Central memory CD4-positive, alpha-beta T cell (primary cell): ENCODE data around the gene PDE8B.

Experiments
- DNase-seq: peaks from one replicate; pipeline ENCODE4 v3.0.0; 2022

The PDE8B gene

DNA sequence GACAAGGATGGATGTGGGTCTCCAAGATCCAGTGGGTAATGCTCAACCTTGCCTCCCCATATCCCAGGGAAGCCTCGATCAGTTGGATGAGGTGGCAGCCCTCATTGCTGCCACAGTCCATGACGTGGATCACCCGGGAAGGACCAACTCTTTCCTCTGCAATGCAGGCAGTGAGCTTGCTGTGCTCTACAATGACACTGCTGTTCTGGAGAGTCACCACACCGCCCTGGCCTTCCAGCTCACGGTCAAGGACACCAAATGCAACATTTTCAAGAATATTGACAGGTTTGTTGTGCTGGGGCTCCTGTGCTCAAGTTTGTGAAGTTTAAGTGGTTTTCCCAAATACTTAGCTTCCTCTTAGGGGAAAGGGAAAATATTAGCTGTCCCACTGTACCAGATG, 207.7 kb downstream of the PDE8B start:
- no peak for DNase-seq

DNA sequence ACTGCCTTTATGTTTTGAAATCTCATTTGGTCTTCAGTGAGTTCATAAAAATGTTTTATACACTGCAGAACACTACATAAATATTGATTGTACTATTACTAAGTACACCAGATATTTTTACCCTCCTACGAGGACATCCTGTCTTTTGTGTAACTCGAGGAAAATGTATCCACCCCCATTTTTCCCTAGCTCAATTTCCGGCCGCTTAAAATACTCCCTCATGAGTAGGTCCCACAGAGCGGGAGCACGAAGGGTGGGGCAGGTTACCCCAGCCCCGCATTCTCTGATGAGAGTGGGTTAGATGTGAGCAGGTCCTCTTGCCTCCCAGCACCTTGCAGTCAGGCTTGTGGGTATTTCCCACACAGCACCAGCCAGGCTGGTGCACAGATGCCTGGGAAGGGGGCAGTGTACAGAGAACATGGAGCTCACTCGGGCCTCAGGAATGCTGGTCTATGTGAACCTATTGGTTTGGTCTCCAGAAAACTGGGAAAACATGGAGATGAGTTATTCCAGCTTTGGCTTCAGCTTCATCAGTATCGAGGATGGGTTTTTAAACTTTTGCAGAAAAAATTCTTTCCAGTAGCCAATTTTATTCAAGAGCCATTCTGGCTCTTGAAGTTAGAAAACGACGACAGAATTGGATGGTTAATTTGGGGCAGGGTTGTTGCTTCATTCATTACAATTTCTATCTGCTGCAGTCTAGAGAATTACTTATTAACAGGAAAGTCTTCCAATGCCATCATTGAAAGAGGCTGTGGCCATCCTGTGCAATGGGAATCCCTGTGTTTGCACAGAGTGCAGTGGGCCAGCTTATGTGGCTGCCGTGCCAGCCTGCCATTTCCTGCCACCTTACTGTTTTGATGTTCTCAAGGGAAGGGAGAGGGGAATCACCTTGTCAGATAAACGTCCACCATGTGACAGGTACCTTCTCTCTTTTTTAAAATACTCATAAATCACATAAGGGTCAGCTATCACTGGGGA, 208.4 kb downstream of the PDE8B start:
- DNase-seq, result no peak

DNA sequence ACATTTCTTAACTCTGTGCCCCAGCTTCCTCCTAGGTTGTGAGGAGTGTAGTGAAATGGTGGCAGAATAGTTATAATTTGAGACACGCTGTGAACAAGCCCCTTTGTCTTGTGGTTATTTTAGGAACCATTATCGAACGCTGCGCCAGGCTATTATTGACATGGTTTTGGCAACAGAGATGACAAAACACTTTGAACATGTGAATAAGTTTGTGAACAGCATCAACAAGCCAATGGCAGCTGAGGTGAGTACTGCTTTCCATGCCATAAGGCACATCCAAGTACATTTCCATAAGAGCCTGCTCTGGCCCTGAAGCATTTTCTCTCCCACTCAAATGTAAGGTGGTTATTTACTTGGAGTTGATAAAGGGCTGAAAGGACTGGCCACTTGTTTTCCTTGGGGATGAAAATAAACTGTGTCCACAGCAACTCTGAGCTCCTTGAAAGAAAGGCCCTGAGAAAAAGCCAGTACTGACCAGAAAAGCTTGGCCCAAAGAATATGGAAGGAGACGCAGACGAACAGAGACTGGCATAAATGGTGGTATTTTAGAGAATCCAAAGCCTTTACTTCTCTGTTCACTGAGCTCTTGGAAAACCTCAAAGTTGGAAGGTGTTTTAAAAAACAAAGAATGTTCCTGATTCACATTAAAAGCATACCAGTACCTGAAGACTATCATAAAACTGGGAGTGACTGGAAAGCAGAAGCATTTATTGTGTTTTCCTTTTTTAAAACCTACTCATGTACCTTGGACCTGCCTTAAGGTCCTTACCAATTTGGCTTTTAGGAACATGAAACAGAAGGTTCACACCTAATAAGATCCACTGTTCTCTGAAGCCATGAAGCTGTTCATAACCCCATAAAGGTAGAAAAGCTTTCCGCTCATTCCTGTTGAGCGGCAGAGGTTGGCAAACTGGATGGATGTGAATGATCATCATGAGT, 209.4 kb downstream of the PDE8B start:
- no peak for DNase-seq

DNA sequence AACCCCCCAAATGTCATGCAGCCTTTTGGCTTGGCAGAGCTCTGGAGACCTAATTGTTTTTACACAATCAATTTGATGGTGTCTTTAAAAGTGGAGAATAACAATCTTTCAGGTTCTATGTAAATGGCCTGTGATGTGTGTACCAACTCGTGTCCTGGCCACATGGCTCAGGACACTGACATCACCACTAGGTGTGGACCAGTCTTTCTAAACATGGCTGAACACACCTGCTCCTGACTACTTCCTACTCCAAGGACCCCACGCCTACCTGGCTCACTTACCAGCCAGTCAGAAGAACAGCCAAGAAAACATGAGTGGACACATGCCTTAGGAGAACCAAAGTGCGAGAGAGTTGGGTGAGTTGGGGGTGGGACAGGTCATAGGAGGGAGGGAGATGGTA, 210.5 kb downstream of the PDE8B start:
- DNase-seq, result no peak

DNA sequence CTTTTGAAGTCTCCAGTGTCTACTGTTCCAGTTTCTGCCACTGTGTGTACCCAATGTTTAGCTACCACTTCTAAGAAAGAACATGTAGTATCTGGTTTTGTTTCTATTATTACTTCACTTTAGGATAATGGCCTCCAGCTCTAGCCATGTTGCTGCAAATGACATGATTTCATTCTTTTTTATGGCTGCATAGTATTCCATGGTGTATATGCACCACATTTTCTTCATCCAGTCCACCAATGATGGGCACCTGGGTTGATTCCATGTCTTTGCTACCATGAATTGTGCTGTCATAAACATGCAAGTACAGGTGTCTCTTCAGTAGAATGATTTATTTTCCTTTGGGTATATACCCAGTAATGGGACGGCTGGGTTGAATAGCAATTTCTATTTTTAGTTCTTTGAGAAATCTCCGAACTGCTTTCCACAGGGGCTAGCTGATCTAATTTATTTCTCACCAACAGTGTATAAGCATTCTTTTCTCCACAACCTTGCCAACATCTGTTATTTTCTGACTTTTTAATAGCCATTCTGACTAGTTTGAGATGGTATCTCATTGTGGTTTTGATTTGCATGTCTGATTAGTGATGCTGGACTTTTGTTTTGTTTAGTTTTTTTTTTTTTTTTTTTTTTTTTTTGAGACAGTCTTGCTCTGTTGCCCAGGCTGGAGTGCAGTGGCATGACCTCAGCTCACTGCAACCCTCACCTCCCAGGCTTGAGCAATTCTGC, 212.7 kb downstream of the PDE8B start:
- DNase-seq, result no peak

DNA sequence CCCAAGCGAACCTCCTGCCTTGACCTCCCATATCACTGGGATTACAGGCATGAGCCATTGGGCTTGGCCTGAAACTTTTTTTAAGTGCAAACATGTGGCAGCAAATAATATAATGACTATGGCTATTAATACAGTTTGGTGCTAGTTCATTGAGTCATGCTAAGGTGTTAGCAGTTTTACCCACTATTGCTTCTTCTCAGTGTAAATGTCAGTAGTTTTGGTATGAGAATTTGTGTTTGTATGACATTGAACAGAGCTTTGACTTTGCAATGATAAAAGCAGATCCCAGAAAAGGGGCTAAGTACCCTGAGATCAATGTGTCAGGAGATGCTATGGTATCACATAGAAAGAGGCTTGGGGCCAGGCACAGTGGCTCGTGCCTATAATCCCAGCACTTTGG, 214.4 kb downstream of the PDE8B start:
- no peak for DNase-seq

DNA sequence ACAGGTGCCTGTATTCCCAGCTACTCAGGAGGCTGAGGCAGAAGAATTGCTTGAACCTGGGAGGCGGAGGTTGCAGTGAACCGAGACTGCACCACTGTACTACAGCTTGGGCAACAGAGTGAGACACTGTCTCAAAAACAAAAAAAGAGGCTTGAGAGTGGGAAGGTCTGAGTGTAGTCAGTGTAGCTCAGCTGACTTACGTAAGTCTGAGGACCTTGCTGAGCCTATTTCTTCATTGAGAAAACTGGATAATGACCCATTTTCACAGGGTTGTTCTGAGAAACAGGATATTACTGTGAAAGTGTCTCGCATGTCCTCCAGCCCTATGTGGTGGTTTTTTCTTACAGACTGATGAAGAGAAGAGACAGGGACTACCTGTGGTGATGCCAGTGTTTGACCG, 214.9 kb downstream of the PDE8B start:
- no peak for DNase-seq

DNA sequence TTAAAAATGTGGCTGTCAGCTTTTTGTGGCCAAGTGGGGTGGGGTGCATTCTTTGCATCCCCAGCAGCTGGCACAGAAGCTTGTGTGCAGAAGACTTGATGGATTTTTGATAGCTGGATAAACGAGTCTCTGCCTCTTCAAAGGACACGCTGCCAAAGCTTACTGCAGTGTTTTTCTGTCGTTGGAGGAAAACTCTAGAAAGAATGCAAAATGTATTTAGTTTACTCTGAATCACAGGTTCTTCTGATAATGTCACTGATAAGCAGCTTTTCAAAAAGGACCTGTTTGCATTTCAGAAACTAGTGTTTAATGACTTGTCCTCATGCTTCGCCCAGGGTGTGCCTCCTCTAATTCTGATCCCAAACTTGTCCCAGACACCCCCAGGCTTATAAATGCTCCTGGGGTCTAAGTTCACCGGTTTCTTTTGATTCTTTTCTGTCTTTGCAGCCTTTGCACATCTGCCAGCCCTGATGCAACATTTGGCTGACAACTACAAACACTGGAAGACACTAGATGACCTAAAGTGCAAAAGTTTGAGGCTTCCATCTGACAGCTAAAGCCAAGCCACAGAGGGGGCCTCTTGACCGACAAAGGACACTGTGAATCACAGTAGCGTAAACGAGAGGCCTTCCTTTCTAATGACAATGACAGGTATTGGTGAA, 215.6 kb downstream of the PDE8B start:
- DNase-seq, result no peak

DNA sequence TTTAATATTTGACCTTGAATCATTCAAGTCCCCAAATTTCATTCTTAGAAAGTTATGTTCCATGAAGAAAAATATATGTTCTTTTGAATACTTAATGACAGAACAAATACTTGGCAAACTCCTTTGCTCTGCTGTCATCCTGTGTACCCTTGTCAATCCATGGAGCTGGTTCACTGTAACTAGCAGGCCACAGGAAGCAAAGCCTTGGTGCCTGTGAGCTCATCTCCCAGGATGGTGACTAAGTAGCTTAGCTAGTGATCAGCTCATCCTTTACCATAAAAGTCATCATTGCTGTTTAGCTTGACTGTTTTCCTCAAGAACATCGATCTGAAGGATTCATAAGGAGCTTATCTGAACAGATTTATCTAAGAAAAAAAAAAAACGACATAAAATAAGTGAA, 216.2 kb downstream of the PDE8B start:
- DNase-seq, result no peak

DNA sequence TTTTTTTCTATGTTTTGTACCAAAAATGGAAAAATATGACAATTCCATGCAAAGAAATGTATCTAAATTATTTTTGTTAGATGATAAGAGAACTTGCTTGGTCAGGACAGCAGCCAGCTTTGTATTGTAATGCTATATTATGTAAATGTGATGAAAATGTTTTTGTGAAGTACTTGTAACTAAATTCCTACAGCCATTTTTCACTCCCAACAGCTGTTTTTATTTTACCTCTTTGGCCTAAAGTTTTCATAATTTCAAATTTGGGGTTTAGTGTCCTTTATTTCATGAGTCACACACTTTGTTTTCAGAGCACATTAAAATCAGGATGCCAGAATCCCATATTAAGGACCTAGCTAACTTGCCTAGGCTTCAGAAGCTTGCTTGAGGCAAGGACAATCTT, 217.5 kb downstream of the PDE8B start:
- no peak for DNase-seq

DNA sequence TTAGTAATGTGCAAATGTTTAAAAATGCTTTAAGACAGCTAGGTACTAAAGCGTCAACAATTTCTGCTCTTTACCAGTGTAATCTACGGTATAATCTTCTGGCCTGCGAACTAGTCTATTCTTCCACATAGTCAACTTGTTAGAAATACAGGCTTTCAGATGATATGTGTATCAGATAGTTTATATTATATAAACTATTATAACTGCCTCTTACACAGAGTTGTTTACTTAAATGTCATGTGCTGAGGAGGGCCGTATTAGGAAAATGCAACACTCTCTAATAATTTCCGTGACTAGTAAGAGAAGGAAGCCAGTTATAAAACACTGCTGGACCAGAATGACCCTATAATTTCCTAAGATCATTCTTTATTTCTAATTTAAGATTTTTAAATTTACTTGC, 218.0 kb downstream of the PDE8B start:
- DNase-seq, result no peak

DNA sequence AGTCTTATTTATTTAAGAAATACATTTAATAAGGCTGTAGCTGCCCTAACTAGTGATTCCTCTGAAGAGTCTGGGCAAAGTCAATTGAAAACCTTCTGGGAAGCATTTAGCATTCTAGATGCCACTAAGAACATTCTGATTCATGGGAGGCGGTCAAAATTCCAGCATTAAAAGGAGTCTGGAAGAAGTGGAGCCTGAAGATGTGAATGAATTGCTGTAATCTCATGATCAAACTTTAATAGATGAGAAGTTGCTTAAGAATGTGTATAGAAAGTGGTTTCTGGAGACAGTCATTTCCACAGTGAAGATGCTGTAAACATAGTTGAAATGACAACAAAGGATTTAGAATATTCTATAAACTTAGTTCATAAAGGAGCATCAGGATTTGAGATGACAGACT, 220.2 kb downstream of the PDE8B start:
- DNase-seq, result no peak

DNA sequence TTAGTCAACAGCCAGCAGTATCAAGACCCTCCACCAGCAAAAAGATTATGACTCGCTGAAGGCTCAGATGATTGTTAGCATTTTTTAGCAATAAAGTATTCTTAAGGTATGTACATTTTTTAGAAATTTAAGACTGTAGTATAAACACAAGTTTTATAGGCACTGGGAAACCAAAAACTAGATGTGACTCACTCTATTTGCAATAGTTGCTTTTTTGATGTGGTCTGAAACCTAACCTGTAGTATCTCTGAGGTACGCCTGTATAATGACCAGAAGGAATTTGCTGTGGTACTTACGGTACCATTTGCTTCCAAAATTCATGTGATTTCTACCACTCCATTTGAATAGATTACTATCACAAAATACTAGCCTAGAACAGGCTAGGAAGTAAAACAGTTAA, 220.8 kb downstream of the PDE8B start:
- DNase-seq, result no peak

DNA sequence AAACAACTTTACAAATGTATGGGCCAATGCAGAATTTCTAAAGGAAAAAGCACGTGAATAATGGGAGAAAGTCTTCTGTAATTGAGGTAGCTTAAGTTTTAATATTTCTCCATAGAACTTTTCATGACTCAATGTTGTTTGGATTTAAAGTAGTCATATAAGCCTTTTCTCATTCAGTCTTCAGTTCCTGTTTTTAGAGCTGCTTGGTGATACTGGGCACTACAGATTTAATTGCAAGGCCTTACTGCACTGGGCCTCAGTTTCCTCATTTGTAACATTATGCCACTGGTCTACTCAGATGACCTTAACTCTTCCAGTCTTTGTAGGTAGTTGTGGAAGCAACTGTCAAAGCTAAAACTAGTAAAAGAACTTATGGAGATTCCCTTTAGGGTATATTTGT, 221.2 kb downstream of the PDE8B start:
- no peak for DNase-seq

DNA sequence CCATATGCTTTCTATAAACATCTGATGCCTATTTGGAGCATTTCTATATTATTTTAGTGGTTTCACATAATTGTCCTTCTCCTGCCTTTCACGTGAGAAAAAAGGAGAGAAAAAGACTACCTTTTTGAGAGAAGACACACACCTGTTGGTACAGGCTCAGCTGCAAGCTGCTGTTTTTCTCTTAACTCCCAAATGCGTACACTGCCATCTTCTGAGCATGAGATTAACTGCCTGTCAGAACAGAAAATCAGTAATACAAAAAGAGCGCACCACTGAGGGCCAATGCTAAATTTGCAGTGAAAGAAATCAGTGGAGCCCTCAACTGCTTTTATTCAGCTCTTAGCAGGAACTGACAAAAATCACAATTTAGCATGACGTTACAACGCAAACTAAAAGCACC, 226.7 kb downstream of the PDE8B start:
- DNase-seq, result no peak

DNA sequence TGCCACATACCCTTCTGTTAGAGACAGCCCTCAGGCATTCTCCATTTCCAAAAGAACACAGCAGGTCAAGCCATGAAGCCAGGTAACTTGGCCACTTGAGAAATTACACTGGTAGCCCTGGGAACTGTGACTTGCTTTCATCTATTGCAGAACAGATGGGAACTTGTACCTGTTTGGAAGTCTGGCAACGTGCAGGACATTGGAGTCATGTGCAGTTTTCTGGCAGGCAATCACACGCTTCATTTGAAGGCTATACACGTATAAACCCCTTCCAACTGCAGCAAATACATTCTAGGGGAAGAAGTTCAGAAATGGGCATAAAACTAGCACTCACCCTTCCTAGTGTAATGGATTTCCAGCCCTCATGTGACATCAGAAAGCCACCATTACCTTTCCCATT, 227.6 kb downstream of the PDE8B start:
- DNase-seq, result no peak

DNA sequence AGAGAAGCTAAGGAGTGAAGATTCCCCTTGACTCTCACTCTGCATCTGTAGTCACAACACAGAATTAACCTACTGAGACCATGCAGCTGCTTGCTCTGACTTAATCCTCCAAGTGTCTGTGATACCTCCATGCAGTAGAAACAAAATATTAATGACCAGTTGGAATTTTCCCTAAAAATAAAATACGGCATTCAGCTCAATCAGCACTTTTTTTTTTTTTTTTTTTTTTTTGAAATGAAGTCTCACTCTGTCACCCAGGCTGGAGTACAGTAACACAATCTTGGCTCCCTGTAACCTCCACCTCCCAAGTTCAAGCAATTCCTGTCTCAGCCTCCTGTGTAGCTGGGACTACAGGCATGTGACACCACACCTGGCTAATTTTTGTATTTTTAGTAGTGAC, 233.2 kb downstream of the PDE8B start:
- DNase-seq, result no peak

DNA sequence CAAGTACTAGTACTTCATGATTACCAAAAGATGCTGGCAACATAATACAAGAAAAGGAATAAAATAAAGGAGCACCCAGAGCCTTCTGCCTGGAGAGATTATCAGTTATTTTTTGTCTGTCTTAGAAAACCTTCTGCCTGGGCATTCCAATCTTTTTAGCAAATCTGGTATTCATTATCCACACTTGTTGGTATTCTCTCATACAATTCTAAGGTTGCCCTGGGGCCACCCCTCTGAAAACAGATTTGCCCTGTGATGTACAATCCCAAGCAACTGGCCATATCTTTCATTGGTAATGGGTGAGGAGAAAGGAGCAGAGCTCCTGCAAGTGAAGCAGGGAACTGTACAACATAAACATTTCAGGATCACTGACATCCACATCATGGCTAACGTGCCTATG, 233.9 kb downstream of the PDE8B start:
- no peak for DNase-seq

DNA sequence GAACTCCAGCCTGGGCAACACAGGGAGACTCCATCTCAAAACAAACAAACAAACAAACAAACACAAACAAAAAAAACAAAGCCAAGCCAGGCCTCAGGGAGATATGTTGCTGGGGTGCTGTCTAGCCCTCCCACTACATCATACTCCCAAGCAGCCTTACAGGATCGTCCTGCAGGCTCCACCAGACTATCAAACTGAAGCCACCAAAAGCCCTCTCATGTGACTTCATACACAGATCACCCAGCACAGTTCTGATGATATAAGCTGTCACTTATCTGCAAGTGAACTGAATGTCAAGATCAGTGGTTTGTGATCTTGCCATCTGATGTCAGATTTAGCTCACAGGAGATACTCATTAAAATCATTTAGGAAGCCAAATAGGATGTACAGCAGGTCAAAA, 238.4 kb downstream of the PDE8B start:
- no peak for DNase-seq

DNA sequence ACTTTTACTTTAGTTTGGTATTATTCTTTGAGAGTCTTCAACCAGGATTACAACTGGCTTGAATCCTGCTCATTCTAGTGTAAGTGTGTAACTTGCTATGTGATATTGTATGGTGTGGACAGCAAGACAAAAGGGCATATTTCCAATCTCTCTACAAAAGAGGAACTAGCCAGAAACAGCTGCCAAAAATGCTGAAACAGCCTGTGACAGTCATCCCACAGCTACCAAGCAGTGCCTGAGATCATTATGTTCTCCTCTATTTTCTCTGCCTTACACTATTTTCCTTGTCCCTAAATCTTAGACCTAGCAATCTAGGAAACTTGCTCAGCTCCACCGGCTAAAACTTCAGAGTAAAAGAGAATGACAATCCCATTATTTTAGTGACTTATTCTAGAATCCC, 238.8 kb downstream of the PDE8B start:
- no peak for DNase-seq

DNA sequence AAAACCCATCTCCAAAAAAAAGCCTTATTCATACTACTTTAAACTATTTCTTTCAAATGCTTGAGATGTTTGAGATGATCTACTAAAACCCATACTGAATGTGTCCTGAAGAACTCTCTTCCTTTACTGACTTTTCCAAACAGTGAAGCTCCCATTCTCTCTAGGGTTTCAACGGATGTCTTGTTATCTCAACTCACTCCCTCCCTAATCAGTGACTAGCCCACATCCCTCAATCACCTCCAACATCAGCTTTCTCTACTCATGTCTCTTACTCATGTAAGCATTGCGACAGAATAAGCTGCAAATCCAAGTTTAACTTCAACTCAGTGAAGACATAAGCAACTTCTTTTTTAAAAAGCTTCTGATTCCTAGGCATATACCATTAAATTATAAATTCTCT, 239.5 kb downstream of the PDE8B start:
- DNase-seq, result no peak

DNA sequence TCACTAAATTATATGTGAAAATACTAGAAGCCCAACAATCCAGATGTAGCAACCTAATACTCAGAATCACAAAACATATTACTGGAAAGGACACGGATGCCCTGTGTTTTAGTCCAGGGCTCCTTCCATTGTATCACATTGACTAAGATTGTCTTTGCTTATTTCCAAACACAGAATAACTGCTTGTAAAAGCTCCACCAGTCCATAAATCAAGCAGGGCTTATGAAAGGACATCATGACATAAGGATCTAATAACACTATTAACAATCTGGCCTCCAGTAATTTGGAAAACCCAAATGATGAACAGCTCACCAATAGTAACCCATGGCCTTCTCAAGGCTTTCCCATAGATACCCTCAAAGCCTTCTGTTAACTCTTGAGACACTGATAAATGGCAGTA, 241.9 kb downstream of the PDE8B start:
- DNase-seq, result no peak

DNA sequence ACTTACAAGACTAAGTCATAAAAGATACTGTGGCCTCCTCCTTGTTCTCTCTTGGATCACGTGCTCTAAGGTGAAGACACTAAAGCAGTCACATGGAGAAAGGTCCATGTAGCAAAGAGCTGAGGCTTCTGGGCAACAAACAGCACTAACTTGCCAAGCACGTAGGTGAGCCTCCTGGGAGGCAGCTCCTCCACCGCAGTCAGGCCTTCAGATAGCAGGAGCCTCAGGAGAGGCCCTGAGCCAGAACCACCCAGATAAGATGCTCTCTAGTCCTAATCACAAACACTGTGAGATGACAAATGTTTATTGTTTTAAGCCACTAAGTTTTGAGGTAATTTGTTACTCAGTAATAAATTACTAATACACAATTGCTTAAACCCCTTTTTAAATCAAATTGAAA, 243.6 kb downstream of the PDE8B start:
- DNase-seq, result no peak
